SK-N-SH (cell line): Measurements from ENCODE around the gene DMD. TPM values are rescaled to one million over a fixed set of nuclear protein-coding genes. Genes with fewer than 3 reads are reported as not detected.

Experiments used
- CTCF ChIA-PET: fragments of 300-600, 350-600 bp; formaldehyde crosslinking; extraction: SDS; loops from one replicate; lab custom pipeline; 2021; lab: Yijun Ruan, JAX
- POLR2A ChIA-PET: fragments of 350-600 bp; sonication (Branson Sonifier 250); formaldehyde crosslinking; extraction: SDS; loops from one replicate; lab custom pipeline; 2020; ENCODE audit warnings: antibody characterized with exemption, inconsistent platforms; lab: Yijun Ruan, JAX
- DNase-seq: peaks from one replicate; pipeline ENCODE4 v3.0.0; 2012
- H2AFZ ChIP-seq: fragments of 200-600 bp; sonication (generic); 2 replicates; pipeline ENCODE4 v1.8.1; 2016; ENCODE audit warnings: antibody characterized with exemption, mild to moderate bottlenecking, low read depth
- H3F3A ChIP-seq: fragments of 200-600 bp; sonication (generic); replicated peaks from 2 replicates; pipeline ENCODE3; 2016; ENCODE audit warnings: antibody characterized with exemption, mild to moderate bottlenecking; ENCODE audit not compliant: insufficient read depth
- H3K27ac ChIP-seq, 2 experiments: fragments of 200-500 bp in 1 of 2; fragments of 200-600 bp in 1 of 2; sonication (Bioruptor generic) in 1 of 2; sonication (generic), shearing (Covaris generic) in 1 of 2; 2 replicates each; pipeline versions ENCODE4 v1.5.1 to v1.6.1; 2014 to 2016; ENCODE audit warnings: low read depth in 2 of 2, inconsistent platforms in 1 of 2, low read length in 1 of 2, mild to moderate bottlenecking in 1 of 2, mixed read lengths in 1 of 2
- H3K27me3 ChIP-seq: fragments of 200-600 bp; sonication (generic), shearing (Covaris generic); 2 replicates; pipeline ENCODE4 v1.6.1; 2016; ENCODE audit warnings: mixed run types; ENCODE audit not compliant: insufficient read depth
- H3K36me3 ChIP-seq, 2 experiments: fragments of 200-500 bp in 1 of 2; fragments of 200-600 bp in 1 of 2; sonication (Bioruptor generic) in 1 of 2; sonication (generic) in 1 of 2; replicated peaks in 1 of 2; 2 replicates each; pipeline versions ENCODE3 to v1.5.1; 2014 to 2016; ENCODE audit warnings: low read length in 1 of 2, mild to moderate bottlenecking in 1 of 2; ENCODE audit not compliant: insufficient read depth in 2 of 2, control insufficient read depth in 1 of 2
- H3K4me1 ChIP-seq, 2 experiments: fragments of 200-500 bp in 1 of 2; fragments of 200-600 bp in 1 of 2; sonication (Bioruptor generic) in 1 of 2; sonication (generic), shearing (Covaris generic) in 1 of 2; 2 replicates each; pipeline versions ENCODE4 v1.5.1 to v1.6.1; 2014 to 2016; ENCODE audit warnings: low read depth in 1 of 2, low read length in 1 of 2, mixed run types in 1 of 2; ENCODE audit not compliant: insufficient read depth in 2 of 2, control insufficient read depth in 1 of 2
- H3K4me2 ChIP-seq: fragments of 200-600 bp; sonication (generic), shearing (Covaris generic); 2 replicates; pipeline ENCODE4 v1.6.1; 2017; ENCODE audit warnings: mixed run types
- H3K4me3 ChIP-seq, 2 experiments: fragments of 200-500 bp in 1 of 2; fragments of 200-600 bp in 1 of 2; sonication (Bioruptor generic) in 1 of 2; sonication (generic), shearing (Covaris generic) in 1 of 2; 2 replicates each; pipeline versions ENCODE4 v1.5.1 to v1.8.1; 2014 to 2016; ENCODE audit warnings: low read depth in 2 of 2, inconsistent platforms in 1 of 2, low read length in 1 of 2, mild to moderate bottlenecking in 1 of 2, mixed read lengths in 1 of 2, moderate library complexity in 1 of 2
- H3K79me2 ChIP-seq: fragments of 200-600 bp; sonication (generic); 2 replicates; pipeline ENCODE4 v1.8.1; 2017; ENCODE audit warnings: mild to moderate bottlenecking; ENCODE audit not compliant: insufficient read depth
- H3K9ac ChIP-seq: fragments of 200-600 bp; sonication (generic); 2 replicates; pipeline ENCODE4 v1.6.1; 2017; ENCODE audit warnings: mixed run types
- H3K9me2 ChIP-seq: fragments of 200-600 bp; sonication (generic); 2 replicates; pipeline ENCODE4 v1.6.1; 2017; ENCODE audit warnings: mixed run types
- H3K9me3 ChIP-seq: fragments of 200-600 bp; sonication (generic); 2 replicates; pipeline ENCODE4 v1.6.1; 2017; ENCODE audit warnings: mixed run types, mild to moderate bottlenecking, moderate library complexity
- H4K20me1 ChIP-seq: fragments of 200-600 bp; sonication (generic); 2 replicates; pipeline ENCODE4 v1.6.1; 2017; ENCODE audit warnings: mild to moderate bottlenecking, mixed run types; ENCODE audit not compliant: insufficient read depth
- CHD2 ChIP-seq: fragments of 150-350 bp; IDR thresholded peaks from 2 replicates; pipeline ENCODE4 v1.6.1; 2018; ENCODE audit warnings: low read length; ENCODE audit not compliant: partially characterized antibody
- CTCF ChIP-seq: fragments of 200-600 bp; sonication (generic); IDR thresholded peaks from 2 replicates; pipeline ENCODE4 v1.6.1; 2017; ENCODE audit warnings: antibody characterized with exemption, mild to moderate bottlenecking, moderate library complexity
- ELF1 ChIP-seq: IDR thresholded peaks from 2 replicates; pipeline ENCODE4 v1.4.0; 2012
- EP300 ChIP-seq, 2 experiments: IDR thresholded peaks; 2 replicates each; pipeline versions ENCODE4 v1.4.0 to v1.6.1; 2012; ENCODE audit warnings: borderline replicate concordance in 1 of 2, low read depth in 1 of 2, low read length in 1 of 2
- EZH2phosphoT487 ChIP-seq: fragments of 200-600 bp; sonication (generic); IDR thresholded peaks from 2 replicates; pipeline ENCODE4 v1.6.1; 2017; ENCODE audit warnings: low read depth, mixed run types, mild to moderate bottlenecking, antibody characterized with exemption, moderate library complexity, borderline replicate concordance
- FOXJ3 ChIP-seq: sonication (generic); formaldehyde crosslinking; IDR thresholded peaks from 2 replicates; pipeline ENCODE4 v1.5.1; 2020; ENCODE audit warnings: mild to moderate bottlenecking, missing genetic modification reagents
- GABPA ChIP-seq: IDR thresholded peaks from 2 replicates; pipeline ENCODE4 v1.4.0; 2012; ENCODE audit warnings: low read depth, mild to moderate bottlenecking
- IRF3 ChIP-seq: fragments of 150-350 bp; IDR thresholded peaks from 2 replicates; pipeline ENCODE4 v1.6.1; 2016; ENCODE audit warnings: mild to moderate bottlenecking, low read depth, low read length
- MAX ChIP-seq: IDR thresholded peaks from 2 replicates; pipeline ENCODE4 v1.4.0; 2012; ENCODE audit warnings: low read depth
- MXI1 ChIP-seq: IDR thresholded peaks from 2 replicates; pipeline ENCODE4 v1.6.1; 2012; ENCODE audit warnings: mild to moderate bottlenecking, low read depth, low read length, improper control_type of control experiment
- PBX3 ChIP-seq: IDR thresholded peaks from 2 replicates; pipeline ENCODE4; 2012
- POLR2AphosphoS5 ChIP-seq: IDR thresholded peaks from 2 replicates; pipeline ENCODE4 v1.6.1; 2012; ENCODE audit warnings: low read depth, low read length
- RCOR1 ChIP-seq: fragments of 150-350 bp; IDR thresholded peaks from 2 replicates; pipeline ENCODE4 v1.6.1; 2017; ENCODE audit warnings: antibody characterized with exemption, low read length
- SIN3A ChIP-seq: IDR thresholded peaks from 2 replicates; pipeline ENCODE4 v1.6.1; 2012; ENCODE audit warnings: low read depth, mild to moderate bottlenecking, low read length, moderate library complexity, borderline replicate concordance
- SMC3 ChIP-seq: IDR thresholded peaks from 2 replicates; pipeline ENCODE4 v1.6.1; 2012; ENCODE audit warnings: low read depth, low read length, improper control_type of control experiment
- TAF1 ChIP-seq: IDR thresholded peaks from 2 replicates; pipeline ENCODE4 v1.6.1; 2012; ENCODE audit warnings: low read depth, mild to moderate bottlenecking, low read length, moderate library complexity, borderline replicate concordance
- USF1 ChIP-seq: IDR thresholded peaks from 2 replicates; pipeline ENCODE4 v1.4.0; 2012; ENCODE audit warnings: low read depth, borderline replicate concordance
- USF2 ChIP-seq: fragments of 150-350 bp; IDR thresholded peaks from 2 replicates; pipeline ENCODE4 v1.6.1; 2017; ENCODE audit warnings: antibody characterized with exemption, low read length, low read depth, borderline replicate concordance
- YY1 ChIP-seq: IDR thresholded peaks from 2 replicates; pipeline ENCODE4 v1.4.0; 2012; ENCODE audit warnings: low read depth, mild to moderate bottlenecking
- ZBTB33 ChIP-seq: IDR thresholded peaks from 2 replicates; pipeline ENCODE4 v1.4.0; 2012; ENCODE audit warnings: low read depth, borderline replicate concordance
- WGBS: methylation state at CpG from one replicate; pipeline ENCODE4 v1.1.6; 2017; ENCODE audit warnings: low lambda C conversion rate; 5-methylcytosine and 5-hydroxymethylcytosine counted together
- polyA plus RNA-seq, 3 experiments: library from polyadenylated mRNA; depleted of rRNA; stranded (reverse); fragments of >200 nt; gene quantifications; 2 replicates each; pipeline ENCODE4 v1.2.3, GENCODE V29; 2012

The DMD gene
- polyA plus RNA-seq, 1 of the 3 experiments (the other 2 are of a cell fraction): 3.9 TPM

- no peaks in the 10 kb centered on the region for H3K27me3 ChIP-seq
- WGBS: 5% methylated on average over 1 of the region's 1 CpG
- H3K36me3 ChIP-seq: no peaks in the 10 kb centered on the region
- CTCF ChIA-PET: interaction anchor here (1.4 kb wide), 1 partner anchor 9 kb away, joined by 4 read pairs; no protein-coding TSS in a partner anchor
- no peaks in the 10 kb centered on the region for H3F3A ChIP-seq
- no peak overlapping the region for H3K4me2 ChIP-seq
- no peaks in the 10 kb centered on the region for H4K20me1 ChIP-seq
- no peaks in the 10 kb centered on the region for H3K79me2 ChIP-seq
- no peak overlapping the region for H3K9ac ChIP-seq
- no peak overlapping the region for H3K27ac ChIP-seq
- H3K9me3 ChIP-seq: no peaks in the 10 kb centered on the region
- DNase-seq: no peak
- H3K4me3 ChIP-seq: no peak overlapping the region
- no peaks in the 10 kb centered on the region for H3K9me2 ChIP-seq
- no peak overlapping the region for H2AFZ ChIP-seq
- TF ChIP-seq SMC3: no peak
- no peak for TF ChIP-seq MAX
- POLR2A ChIA-PET: no interaction called here
- no peaks in the 10 kb centered on the region for H3K4me1 ChIP-seq
These were observed 1249.1 kb downstream of the DMD start for GRCh38 chrX:31962256-31962655.

- Histone ChIP-seq H3K36me3 (no peaks in the 10 kb centered on the region), H3K9me3 (no peaks in the 10 kb centered on the region), H3K9me2 (no peaks in the 10 kb centered on the region), H3K4me2 (no peak overlapping the region), H3K27me3 (no peaks in the 10 kb centered on the region; the same call in 1 of the 2 replicates), H3K27ac (no peak overlapping the region), H2AFZ (no peak overlapping the region), H4K20me1 (no peaks in the 10 kb centered on the region), H3K9ac (no peak overlapping the region), H3F3A (no peaks in the 10 kb centered on the region), H3K4me3 (no peak overlapping the region), H3K79me2 (no peaks in the 10 kb centered on the region), H3K4me1 (no peaks in the 10 kb centered on the region)
- POLR2A ChIA-PET: no interaction called here
- CTCF ChIA-PET: no interaction called here
- 14% methylated on average over 5 of the region's 5 CpGs for WGBS
- DNase-seq: no peak
- TF ChIP-seq POLR2AphosphoS5: no peak
- TF ChIP-seq USF1: no peak
- TF ChIP-seq GABPA: no peak
- no peak for TF ChIP-seq YY1
- TF ChIP-seq FOXJ3 (CRISPR knock-in tag): no peak
- no peak for TF ChIP-seq RCOR1
- no peak for TF ChIP-seq USF2
- TF ChIP-seq IRF3: no peak
- TF ChIP-seq EP300 (IDR thresholded peaks at IDR 0.05; ENCODE audit: borderline replicate concordance in 1 of 2, low read depth in 1 of 2, low read length in 1 of 2): no peak
- no peak for TF ChIP-seq ELF1
- TF ChIP-seq PBX3: no peak
- TF ChIP-seq ZBTB33: no peak
- TF ChIP-seq SIN3A: no peak
- no peak for TF ChIP-seq TAF1
- TF ChIP-seq MXI1: no peak
- TF ChIP-seq CHD2: no peak
- TF ChIP-seq EZH2phosphoT487: no peak
- TF ChIP-seq CTCF: no peak
These were observed 1276.4 kb downstream of the DMD start for GRCh38 chrX:31934842-31935370.
